Hematopoietic multipotent progenitor cell treated with erythropoietin and hydrocortisone succinate and interleukin-3 and kit ligand, for 17 days (in vitro differentiated cells): ENCODE data around the gene KIF15.
"Not testable (repeated sequence)": the region's sequence is repeated elsewhere in the genome, so short reads cannot be mapped to it uniquely, and the experiment has no call there.

ENCODE experiments used
- DNase-seq: peaks from one replicate; pipeline ENCODE4 v3.0.0-alpha.2; 2015; ENCODE audit warnings: low spot score

The KIF15 gene

GRCh38 chr3:44761424-44762169 lies at the start of gene KIF15, which contains the start of gene KIAA1143:
Gene KIF15, plus strand, starts transcription at chr3:44761794. Its CDS starts 72 bp downstream, at chr3:44761866.
Gene KIAA1143, minus strand, starts transcription at chr3:44761619. Its CDS starts 17 bp downstream, at chr3:44761602.
- peak; percentile 97 for DNase-seq

GRCh38 chr3:44712455-44713075 lies 49.0 kb upstream of the KIF15 start, which contains the start of gene ZNF502:
Gene ZNF502, plus strand, starts transcription at chr3:44712660. Its CDS starts 7,602 bp downstream, at chr3:44720262.
- no peak for DNase-seq

GRCh38 chr3:44721231-44722102 lies 40.1 kb upstream of the KIF15 start:
- no peak for DNase-seq

GRCh38 chr3:44722103-44722401 lies 39.5 kb upstream of the KIF15 start:
- no peak for DNase-seq

- DNase-seq, result peak; percentile 27
Observed at GRCh38 chr3:44729384-44729910, 32.1 kb upstream of the KIF15 start, which contains the start of gene ZNF501. Gene ZNF501, plus strand, starts transcription at chr3:44729635. Its CDS starts 4,787 bp downstream, at chr3:44734422.

GRCh38 chr3:44734646-44735168 lies 26.9 kb upstream of the KIF15 start:
- no peak for DNase-seq

GRCh38 chr3:44761101-44761423 lies 532 bp upstream of the KIF15 start:
- no peak for DNase-seq

GRCh38 chr3:44762170-44762677 lies 630 bp downstream of the KIF15 start:
- no peak for DNase-seq

- no peak for DNase-seq
Observed at GRCh38 chr3:44762690-44763089, 1.1 kb downstream of the KIF15 start.

- DNase-seq, result no peak
Observed at GRCh38 chr3:44764248-44764647, 2.7 kb downstream of the KIF15 start.

GRCh38 chr3:44771424-44772098 lies 10.0 kb downstream of the KIF15 start:
- DNase-seq, result no peak

GRCh38 chr3:44772099-44772442 lies 10.5 kb downstream of the KIF15 start:
- no peak for DNase-seq

- DNase-seq, result no peak
Observed at GRCh38 chr3:44782891-44783290, 21.3 kb downstream of the KIF15 start.

- no peak for DNase-seq
Observed at GRCh38 chr3:44795197-44795596, 33.6 kb downstream of the KIF15 start.

GRCh38 chr3:44802011-44802410 lies 40.4 kb downstream of the KIF15 start:
- no peak for DNase-seq

- DNase-seq, result no peak
Observed at GRCh38 chr3:44803298-44803697, 41.7 kb downstream of the KIF15 start.

- DNase-seq, result no peak
Observed at GRCh38 chr3:44805960-44806359, 44.4 kb downstream of the KIF15 start.

GRCh38 chr3:44814751-44815150 lies 53.2 kb downstream of the KIF15 start:
- no peak for DNase-seq

- DNase-seq, result not testable (repeated sequence)
Observed at GRCh38 chr3:44816334-44816733, 54.7 kb downstream of the KIF15 start.

- not testable (repeated sequence) for DNase-seq
Observed at GRCh38 chr3:44821206-44821605, 59.6 kb downstream of the KIF15 start.

- DNase-seq, result no peak
Observed at GRCh38 chr3:44825264-44825925, 63.8 kb downstream of the KIF15 start.
